NCI-H2196 treated with DMSO at 0.1 percent for 48 hours (cell line): Measurements from ENCODE around the gene TMEM202.
"Not testable (repeated sequence)": the region's sequence is repeated elsewhere in the genome, so short reads cannot be mapped to it uniquely, and the experiment has no call there.

Experiments used
- DNase-seq: peaks from one replicate; lab custom pipeline; 2025; ENCODE audit not compliant: unreplicated experiment; lab: John Stamatoyannopoulos, UW

TMEM202 gene, protein sequence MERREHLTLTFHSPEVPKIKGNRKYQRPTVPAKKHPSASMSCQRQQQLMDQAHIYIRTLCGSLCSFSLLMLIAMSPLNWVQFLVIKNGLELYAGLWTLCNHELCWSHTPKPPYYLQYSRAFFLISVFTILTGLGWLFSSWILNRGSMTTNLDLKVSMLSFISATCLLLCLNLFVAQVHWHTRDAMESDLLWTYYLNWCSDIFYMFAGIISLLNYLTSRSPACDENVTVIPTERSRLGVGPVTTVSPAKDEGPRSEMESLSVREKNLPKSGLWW

DNA sequence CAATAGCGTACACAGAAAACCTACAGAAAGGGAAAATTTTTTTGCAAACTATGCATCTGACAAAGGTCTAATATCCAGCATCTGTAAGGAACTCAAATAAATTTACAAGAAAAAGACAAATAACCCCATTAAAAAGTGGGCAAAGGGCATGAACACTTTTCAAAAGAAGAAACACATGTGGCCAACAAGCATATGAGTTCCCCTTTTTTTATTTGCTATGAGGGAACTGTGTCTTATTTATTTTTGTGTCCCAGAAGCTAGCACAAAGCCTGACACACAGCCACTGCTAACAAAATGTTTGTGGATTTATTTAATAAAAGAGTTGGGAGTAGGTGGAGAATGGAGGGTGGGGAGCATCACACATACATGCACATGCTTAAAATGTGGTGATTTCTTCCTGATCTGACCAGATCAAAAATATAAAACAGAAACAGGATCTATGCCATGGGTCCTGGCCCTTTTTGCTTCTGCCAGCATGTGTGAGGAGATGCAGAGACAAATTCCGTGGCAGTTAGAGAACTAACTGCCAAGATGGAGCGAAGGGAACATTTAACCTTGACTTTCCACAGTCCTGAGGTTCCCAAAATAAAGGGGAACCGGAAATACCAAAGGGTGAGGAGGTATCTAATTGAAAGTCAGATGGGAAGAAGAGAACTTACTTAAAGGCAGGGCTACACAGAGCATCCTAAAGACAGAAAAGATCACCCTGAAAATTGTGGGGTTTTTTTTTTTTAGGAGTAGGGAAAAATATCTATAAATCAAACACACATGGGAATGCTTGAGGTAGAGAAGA lies at the start of gene TMEM202:
TMEM202 (plus strand) TSS at position 510 of the 793 bp plus-strand sequence; CDS start at position 532, 22 bp downstream.
- no peak for DNase-seq

DNA sequence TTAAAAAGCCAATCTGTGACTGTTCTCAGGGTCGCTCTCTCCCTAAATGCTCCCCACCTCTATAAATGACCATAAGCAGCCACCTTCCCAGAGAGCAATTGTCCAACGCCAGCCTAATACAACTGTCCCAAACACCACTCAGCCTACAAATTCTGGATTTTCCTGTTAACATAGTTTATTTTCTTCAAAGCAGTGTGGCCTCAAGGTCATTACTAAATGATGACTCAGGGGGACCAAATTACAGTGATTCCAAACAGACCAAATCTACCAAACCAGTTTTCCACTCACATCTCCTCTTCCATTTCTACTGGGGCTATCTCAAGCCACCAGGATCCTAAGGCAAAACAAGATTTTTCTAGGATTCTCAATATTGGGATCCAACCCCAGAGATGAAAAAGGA lies 44.8 kb upstream of the TMEM202 start:
- no peak for DNase-seq

DNA sequence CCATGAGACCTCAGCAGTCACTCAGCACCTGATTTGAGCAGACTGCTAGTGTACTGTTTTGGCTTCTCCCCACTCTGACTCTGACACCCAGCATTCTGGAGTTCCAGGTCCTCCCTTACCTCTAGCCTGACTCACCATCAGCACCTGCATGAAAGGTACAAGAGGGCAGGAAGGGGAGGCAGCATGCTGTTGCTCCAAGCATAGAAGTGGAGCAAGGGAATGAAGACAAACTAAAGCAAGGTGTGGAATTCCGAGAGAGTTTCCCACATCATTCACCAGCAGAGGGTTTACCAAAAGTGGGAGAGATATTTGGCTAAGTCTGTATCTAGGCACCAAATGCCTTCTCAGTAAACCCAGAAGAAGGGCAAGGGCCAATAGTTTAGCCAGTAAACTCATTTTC lies 43.6 kb upstream of the TMEM202 start:
- no peak for DNase-seq

DNA sequence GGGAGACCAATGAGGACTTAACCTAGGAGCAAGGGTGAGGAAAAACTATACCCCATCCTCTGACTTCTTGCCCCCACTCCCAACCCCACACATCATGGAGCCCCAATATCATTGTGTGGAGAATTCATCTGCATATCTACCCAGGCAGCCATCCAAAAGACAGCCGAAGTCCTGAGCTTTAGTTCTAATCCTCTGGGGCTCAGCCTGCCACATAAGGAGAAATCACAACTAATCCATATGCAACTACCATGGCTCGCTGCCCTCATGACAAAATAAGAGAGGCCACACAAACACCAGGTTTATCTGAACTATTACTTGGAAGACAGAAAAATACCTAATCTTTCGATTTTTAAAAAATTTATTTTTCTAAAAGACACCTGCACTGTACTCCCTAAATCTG lies 40.0 kb upstream of the TMEM202 start:
- DNase-seq = no peak

DNA sequence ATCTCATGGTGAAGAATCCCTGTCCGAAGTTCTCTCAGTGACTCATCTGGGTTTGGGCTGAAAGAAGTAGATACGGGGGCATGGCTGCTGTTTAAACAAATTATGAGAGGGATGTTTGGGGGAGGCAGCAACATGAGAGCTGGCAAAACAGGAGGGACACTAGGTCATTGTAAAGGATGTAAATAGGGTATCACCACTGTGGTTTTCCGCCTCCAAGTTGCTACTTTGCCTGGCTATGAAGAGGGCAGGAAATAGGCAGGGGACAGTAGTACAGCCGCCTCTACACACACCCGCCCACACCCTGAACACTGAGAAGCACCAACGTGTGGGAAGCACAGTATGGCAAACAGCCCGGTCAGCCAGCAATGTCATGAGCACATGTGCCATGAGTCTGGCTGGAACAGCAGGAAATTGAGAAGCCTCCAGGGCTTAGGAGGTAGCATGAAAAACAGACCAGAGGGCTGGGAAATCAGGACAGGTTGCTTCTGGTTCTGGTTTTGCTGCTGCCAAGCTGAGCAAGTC lies 39.4 kb upstream of the TMEM202 start:
- DNase-seq = no peak

DNA sequence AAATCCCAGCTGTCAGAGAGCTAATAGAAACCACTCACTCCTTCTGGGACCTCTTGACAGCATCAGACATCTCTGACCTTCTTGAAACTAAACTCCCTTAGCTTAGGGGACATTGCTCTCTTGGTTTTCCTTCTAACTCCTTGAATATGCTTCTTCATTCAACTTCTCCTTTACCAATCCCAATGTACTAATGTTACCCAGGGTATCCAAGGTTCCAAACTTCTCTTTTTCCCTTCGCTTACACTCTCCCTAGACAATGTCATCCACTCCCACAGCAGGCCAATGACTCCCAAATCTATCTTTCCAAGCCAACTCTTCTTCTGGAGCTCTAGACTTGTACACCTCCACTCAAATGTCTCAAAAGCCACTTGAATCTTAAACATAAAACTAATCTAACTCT lies 36.9 kb upstream of the TMEM202 start:
- no peak for DNase-seq

DNA sequence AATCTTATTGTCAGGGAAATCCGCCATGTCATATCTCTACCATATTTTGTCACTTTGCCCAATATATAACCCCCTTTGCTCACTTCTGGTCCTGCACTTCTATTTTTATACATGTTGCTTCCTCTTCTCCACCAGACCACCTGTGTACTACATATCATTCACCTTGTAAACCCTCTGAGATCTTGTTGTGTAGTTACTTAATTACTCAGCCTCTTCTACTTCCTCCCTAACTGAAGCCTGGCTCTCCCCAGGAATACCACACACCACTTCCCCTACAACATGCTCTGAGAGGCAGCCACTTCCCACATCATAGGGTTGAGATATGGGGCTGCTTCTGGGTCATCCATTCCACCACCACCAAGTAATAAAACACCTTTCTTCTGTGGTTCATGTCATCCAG lies 32.3 kb upstream of the TMEM202 start:
- no peak for DNase-seq

DNA sequence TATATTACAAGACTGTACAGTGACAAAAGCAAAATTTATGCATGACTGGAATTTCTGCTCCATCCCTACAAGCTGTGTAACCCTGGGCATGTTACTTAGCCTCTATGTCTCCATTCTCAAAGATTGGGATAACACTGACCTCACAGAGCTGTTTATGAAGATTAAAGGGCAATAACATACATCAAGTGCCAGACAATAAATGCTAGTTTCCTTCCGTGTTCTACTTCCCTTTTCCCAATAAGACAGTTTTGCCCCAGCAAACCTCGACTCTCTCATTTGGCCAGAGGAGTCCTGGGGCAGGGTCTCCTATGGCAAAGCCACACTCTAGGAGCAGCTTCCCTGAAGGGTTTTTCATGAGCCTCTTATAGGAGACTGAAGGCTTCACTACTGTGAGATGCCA lies 29.8 kb upstream of the TMEM202 start:
- DNase-seq = no peak

DNA sequence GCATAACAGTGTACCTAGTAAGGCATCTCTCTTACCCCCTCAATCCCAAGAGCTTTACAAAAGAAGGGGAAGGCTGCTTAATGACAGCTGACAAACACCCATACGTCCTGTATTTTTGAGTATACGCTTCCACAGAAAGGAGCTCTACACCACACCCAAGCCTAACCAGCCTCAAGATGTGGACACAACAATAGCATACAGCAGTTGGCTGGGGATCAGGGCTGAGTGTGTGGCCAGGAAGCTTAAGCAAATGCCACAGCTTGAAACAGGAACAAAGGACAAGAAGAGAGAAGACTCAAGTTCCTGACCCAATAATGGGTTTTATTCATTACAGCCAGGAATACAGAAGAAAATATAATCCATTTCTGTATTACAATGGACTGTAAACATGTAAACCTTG lies 29.2 kb upstream of the TMEM202 start:
- DNase-seq = no peak

DNA sequence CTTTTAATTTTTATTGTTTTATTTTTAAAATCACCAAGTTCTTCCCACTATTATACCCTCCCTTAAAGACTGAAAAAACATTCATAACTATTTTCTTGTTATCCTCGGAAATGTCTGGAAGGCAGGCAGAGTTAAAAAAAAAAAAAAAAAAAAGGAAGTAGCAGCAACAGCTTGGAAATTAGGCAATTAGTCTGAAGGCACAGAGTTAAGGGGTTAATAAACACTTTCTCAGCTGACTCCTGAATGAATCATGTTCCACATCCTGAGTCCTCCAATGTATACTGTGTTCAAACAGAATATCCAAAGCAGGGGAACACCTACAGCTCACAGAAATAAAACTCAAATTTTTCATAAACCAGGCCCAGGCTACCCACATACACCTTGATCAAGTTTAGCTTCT lies 28.1 kb upstream of the TMEM202 start:
- no peak for DNase-seq

DNA sequence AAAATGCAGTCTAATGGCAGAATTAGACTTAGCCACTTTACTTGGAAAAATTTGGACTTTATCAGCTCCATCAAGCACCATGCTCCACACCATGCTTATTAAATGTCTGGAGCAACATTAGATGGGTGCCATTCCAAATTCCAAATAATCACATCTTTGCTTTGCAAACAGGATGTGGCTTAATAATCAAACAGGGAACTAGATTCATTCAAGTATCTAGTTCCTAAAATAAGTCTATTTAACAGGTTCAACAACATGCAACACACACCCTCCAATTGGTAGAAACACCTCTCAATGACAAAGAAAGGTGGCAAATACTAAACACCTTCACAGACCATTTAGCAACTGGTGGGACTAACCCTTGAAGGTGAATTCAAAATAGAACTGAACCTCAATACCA lies 25.7 kb upstream of the TMEM202 start:
- DNase-seq = no peak

DNA sequence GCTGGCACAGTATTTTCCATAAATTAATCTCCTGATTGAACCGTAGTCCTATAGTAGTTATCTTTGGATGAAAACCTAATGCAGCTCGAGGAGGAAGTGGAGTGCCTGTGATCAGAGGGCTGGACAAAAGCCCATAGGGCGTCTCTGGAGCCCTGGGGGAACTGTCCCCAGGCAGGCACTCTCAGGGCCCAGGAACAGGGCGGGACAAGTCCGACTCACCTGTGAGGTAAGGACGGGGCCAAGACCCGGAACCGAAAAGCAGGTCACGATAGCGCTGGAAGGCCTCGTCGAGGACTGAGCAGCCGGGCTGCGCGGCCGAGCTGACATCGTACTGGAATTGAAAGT lies 22.6 kb upstream of the TMEM202 start:
- no peak for DNase-seq

DNA sequence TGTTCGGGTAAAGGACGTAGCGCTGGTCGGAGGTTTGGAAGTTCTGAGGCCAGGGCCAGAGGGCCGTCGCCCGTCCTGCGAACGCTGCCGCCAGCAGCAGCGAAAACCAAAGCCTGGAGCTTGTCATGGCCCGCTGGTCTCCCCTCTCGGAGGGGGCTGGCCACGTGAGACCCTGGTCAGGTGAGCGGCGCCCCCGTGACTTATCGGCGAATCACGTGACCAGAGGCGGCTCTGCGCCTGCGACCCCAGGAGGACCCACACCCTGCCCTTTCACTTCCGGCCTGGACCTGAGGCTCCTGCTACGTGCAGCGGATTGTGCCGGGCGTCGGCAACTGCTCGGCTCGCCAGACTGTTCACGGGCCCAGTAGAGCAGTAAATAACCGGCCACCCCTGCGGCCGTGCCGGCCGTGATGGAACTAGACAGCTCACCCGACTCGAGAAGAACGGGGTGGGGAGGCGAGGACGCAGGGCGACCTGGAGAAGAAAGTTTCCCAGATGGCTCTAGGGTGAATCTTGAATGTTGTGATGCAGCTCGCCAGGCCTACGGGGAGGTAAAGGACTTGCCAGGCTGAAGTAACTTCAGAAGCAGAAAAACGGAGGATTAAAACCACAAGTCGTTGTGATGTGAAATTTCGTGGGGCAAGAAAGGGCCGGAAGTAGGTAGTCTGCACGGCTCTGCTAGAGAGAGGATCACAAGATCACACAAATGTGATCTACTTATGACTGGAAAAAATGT lies 22.1 kb upstream of the TMEM202 start, which contains the start of gene HEXA:
HEXA (minus strand) TSS at position 169 of the 736 bp plus-strand sequence; CDS start at position 127, 42 bp downstream.
- DNase-seq = peak; percentile 73

DNA sequence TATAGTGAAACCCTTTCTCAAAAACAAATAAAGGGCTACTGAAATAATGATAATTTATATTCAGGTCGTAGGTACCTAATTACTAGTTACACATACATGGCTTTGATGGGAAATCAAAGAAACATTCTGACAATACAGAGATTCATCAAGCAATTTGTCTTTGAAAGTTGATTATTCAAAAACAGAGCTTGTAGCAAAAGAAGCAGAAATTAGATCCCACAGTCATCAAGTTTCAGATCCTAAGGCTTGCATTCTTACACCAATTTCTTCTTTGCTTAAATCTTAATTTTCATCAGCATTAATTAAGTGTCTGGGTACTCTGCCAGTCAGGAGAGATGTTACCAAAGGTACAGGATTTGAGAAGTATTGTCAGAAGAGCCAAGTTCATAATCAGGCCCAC lies 20.8 kb upstream of the TMEM202 start:
- DNase-seq = no peak

DNA sequence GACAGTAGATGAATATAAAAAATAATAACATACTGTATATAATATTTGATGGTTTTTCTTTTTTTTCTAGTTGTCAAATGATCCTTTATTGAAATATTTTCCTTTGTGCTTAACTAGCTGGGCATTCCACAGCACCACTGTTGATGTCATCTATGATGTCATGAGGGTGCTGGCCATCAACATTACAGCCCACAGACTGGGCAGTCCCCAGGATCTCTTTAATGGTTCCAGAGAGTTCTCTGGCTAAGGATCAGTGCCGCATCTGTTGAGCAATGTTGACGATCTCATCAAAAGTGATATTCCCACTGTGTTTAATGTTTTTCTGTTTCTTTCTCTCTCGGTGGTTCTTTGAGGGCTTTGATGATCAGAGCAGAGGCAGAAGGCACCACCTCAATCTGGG lies 19.0 kb upstream of the TMEM202 start:
- DNase-seq = not testable (repeated sequence)

DNA sequence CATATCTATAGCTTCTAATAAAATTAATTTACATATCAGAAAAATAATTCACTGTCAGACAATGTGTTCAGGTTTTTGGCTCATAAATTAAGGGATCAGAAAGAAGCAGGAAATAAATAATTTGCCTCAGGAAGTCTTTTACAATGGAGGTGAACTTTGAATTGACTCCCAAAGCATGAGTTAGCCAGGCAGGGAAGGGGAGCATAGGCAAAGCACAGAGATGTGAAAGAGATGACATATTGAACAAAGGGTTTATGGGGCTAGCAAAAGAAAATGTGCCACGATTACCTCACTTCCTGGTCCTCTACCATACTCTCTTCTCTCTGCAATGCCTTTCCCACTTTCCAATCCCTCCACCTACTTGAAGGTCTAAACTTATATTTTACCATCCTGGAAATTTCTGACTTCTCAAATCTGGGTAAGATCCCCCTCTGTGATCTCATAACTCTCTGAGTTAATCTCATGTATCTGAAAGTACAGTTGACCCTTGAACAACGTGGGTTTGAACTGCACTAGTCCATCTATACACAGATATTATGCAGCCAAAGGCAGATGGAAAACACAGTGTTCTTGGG lies 18.2 kb upstream of the TMEM202 start:
- DNase-seq = no peak

DNA sequence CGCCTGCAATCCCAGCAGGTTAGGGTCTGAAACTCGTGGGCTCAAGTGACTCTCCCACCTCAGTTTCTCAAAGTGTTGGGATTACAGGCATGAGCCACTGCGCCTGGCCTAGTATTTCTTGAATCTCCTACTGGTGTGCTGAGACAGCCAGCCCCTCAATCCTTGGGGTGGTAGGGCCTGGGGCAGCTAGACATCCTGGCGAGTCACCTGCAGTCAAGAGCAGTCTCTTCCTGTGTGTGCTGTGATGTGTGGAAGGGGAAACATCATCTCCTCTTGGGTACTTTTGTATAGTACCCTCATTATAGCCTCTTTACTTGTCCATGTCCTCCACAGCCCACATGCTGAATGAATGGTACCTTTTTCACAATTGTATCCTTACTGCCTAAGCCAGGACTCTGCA lies 17.4 kb upstream of the TMEM202 start:
- no peak for DNase-seq

DNA sequence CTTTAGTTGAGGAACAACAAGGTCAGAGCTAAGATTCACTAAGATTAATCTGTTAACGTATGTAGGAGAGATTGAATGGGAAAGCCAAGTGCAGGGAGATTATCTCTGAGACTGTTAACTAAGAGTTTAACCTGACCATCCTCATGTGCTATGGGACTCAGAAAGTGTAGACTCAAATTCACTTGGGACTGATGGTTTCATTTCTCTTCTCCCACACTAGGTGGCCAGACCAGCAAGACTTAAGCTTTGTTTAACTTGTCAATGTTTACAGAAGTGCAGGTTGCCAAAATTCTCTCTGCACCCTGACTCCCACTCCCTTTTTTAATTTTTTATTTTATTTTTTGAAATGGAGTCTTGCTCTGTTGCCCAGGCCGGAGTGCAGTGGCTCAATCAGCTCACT lies 16.0 kb upstream of the TMEM202 start:
- no peak for DNase-seq

DNA sequence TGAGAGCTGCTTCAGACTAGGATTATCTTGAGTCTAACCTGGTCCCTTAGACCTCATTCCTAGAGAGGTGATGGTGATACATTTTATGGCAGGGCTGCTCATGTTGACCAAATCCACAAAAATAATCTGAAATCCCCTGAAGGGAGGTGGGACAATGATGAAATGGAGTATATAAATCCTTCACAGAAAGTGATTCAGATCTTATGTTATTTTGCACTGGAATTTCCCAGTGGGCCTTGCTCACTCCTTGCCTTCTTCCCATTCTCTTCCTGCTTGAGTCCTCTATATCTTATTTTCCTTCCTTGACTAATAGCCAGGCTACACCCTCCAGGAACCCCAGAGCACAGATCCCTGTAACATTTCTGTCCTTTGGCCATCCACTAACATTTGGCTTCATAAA lies 10.4 kb upstream of the TMEM202 start:
- no peak for DNase-seq

DNA sequence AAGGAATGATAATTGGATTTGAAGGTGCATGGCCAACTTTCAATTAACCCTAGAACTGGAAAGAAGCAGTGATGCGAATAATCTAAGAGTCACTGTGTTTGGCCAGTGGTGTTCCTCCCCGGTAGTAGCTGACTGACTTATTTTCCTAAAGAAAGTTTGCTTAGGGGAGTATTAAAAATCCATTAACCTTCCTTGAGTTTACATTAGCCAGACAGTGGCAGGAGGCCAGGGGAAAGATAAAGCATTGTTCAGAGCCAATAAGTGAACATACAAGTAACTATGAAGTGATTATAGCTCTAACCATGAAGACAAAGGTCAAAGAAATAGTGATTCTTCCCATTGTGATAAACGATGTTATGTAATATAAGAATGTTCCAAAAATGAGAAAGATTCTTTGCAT lies 8.9 kb upstream of the TMEM202 start:
- no peak for DNase-seq

DNA sequence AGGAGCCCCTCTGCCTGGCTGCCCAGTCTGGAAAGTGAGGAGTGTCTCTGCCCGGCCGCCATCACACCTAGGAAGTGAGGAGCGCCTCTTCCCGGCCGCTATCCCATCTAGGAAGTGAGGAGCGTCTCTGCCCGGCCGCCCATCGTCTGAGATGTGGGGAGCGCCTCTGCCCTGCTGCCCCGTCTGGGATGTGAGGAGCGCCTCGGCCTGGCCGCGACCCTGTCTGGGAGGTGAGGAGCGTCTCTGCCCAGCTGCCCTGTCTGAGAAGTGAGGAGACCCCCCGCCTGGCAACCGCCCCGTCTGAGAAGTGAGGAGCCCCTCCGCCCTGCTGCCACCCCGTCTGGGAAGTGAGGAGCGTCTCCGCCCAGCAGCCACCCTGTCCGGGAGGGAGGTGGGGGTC lies 1.8 kb upstream of the TMEM202 start:
- DNase-seq = not testable (repeated sequence)
